GM18498 (cell line): ENCODE results near the gene RBMS3.
"Not testable (repeated sequence)": the region's sequence is repeated elsewhere in the genome, so short reads cannot be mapped to it uniquely, and the experiment has no call there.

Experiments used
- ATAC-seq: cut with Tn5 transposase; IDR thresholded peaks from one replicate; pipeline ENCODE4 v1.9.1; 2021; ENCODE audit warnings: mild to moderate bottlenecking, moderate library complexity; ENCODE audit not compliant: unreplicated experiment

The RBMS3 gene

DNA sequence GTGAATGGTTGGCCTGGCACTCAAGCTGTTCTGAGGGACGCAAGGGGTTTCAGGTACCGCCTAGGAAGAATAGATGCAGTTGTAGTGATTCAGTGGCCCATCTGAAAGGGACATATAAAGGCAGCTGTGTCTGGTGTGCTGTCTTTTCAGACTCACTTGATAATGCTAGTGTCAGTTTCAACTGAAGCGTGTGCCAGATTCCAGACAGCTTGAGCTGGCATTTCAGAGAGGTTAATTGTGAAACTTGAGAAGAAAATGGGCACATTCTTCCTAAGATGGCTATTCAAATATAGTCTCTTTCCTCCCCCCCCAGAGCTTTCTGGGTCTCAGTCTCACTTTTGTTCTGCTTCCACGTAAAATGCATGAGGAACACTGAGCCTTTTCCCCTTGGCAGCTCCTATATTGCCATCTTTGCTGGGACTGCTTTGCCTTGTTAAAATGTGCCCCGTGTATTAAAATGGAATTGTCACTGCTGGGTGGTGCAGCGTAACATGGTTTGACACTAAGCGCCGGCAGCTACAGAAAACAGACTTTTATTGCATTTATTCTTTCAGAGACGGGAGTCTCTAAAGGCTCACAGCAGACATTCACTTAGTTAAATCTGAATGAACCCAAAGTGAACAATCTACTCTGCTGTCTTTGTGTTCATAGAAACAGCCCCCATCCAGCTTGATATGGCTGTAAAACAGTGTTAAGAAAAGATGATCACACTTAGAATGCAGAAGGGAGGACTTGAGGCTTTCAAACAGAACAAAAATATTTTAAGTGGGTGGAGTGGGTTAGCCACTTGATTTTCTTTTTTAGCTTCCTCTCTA, 478.7 kb downstream of the RBMS3 start:
- no peak for ATAC-seq

DNA sequence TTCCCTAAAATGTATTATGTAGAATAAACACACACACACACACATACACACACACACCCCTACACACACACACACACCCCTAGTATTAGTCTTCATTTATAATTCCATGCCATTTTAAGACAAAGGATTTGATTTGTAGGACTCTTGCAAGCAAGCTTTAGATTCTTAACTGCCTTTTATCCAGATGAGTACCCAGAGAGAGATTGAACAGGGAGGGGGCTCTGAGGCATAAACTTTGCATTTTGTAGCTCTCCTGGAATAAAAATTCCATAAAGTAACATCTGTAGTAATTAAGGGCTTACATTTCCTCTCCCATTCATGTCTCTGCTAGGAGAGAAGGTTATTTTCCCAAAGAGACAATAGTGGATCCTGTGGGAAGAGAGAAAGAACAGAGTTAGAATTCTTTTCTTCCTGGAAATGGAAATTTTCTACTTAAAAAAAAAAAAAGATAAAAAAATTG, 479.4 kb downstream of the RBMS3 start:
- ATAC-seq = no peak

DNA sequence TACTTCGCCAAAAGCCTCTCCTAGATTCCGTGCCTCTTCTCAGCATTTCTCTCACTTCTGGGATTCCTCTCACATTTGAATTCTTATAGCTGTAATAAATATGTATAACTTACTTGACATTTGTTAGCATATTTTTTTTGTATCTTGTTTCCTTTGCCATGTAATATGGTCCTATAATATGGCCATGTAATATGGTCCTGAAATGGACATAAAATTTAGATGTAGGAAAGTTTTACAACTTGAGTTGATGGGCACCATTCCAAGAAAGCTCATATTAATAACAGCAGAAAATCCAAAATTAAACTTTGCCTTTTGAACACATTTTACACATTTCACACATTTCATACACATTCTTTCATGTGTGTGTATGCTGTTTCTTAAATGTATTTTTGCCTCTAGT, 480.6 kb downstream of the RBMS3 start:
- ATAC-seq = no peak

DNA sequence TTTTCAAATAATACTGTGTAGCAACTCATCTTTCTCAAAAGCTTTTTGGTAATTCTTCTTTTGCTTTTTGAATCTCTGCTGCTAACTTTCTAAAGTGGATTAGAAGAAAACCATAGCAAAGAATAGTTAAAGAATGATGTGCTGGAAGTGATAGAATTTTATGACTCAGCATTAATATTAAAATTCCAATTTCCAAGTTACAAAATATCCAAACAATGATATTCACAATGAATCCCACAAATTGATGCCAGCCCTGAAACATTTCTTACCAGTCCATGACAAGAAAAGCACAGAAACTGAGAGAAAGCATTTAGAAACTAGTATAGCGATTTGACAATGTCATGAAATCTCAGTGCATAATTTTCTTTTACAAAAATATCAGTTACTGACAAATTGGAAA, 482.2 kb downstream of the RBMS3 start:
- no peak for ATAC-seq

DNA sequence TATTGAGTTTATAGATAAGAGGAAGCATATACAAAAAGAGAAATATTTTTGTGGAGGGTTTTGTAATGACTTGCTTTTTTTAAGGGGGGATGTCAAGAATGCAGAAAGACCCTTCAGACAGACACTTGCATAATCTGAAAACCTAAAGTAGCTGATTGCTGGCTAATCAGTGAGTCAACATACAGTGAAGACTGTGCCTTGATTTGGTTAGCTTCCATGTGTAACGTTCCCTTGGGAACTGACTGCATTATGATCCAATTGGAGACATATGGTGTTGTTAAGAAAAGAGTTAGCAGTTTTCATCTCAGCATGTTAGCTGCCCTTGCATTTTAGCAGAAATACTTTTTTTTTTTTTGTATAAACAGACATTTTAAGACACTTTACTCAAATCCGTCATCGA, 483.2 kb downstream of the RBMS3 start:
- ATAC-seq = no peak

DNA sequence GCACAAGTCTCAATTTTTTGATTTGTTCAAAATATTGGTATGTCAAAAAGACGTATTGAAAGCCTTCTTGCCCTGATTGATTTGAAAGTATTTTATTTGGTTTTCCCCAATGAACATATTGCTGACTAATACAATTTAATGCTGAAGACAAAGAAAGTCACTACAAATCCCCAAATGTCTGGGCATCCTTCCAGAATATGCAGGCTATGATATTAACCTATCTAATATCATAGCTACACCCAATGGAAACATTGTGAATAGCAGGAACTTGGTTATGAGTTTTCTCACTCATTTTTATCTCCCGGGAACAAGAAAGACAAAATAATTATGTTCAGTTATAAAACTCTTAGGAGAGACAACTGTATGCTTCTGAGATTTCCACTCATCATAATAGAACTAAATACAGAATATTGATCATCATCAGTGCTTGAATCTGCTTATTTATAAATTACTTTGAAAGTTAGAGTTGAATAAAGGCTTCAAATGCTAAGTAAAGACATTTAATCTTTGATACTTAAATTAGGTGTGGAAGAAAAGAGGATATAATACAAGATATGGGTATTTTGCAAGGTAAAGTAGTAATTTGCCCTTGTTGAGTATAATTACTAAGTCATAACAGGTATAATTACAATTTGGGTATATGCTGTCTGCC, 483.9 kb downstream of the RBMS3 start:
- ATAC-seq = no peak

DNA sequence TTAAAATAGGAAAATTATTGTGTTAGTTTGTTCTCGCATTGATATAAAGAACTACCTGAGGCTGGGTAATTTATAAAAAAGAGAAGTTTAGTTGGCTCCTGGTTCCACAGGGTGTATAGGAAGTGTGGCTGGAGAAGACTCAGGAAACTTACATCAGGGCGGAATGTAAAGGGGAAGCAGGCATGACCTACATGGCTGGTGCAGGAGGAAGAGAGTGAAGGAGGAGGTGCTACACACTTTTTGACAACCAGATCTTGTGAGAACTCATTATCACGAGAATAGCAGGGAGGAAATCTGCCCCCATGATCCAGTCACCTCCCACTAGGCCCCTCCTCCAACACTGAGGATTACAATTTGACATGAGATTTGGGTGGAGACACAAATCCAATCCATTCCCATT, 490.7 kb downstream of the RBMS3 start:
- ATAC-seq = no peak

DNA sequence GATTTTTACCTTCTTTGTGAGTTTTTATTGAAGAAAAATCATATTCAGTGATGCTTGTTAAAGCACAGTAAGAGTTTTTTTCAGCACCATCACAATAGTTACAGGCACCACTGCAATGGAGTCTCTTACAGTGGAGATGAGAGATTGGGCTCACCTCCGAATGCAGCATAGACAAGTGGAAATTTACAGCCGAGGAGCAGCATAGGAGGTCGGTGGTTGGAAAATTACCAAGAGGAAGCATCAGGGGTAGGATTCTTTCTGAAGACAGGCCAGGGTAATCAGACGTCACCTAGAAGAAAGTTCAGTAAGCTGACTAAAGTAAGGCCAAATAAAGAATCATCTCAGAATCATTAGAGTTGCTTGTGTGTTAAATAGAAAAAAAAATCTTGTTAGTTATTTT, 491.6 kb downstream of the RBMS3 start:
- no peak for ATAC-seq

DNA sequence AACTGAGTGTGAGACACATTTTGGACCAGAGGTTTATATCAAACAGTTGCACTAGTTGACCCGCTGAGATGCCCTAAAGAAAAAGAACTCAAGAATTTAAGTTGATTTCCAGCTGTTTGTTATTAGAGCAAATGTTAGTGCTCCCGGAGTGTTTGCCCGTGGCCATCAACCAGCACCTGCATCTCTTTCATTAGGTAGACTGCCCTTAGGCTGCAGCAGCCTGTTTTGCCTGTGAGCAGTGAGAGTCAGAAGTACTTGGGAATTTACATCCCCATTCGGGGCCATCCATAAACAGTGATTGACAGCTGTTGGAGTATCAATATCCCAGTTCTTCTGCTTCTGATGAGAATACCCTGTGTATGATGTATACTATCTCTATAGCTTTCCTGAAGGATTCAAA, 492.6 kb downstream of the RBMS3 start:
- no peak for ATAC-seq

DNA sequence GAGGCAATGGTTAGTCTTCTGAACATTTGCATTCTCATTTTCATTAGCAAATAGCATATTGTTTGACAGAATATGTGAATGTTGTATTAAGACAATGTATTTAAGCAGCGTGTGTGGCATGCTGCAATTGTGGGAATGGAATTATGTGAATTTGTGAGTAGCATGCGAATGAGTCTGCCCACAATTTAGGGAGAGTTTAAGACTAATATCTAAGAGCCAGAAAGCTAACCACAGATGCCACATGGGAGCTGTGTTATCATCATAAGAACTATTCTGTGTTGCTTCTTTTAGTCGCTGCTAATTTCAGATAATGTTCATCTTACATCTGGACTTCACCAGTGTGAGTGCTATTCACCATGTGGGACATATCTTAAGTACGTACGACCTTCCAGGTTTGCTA, 494.5 kb downstream of the RBMS3 start:
- ATAC-seq = no peak

DNA sequence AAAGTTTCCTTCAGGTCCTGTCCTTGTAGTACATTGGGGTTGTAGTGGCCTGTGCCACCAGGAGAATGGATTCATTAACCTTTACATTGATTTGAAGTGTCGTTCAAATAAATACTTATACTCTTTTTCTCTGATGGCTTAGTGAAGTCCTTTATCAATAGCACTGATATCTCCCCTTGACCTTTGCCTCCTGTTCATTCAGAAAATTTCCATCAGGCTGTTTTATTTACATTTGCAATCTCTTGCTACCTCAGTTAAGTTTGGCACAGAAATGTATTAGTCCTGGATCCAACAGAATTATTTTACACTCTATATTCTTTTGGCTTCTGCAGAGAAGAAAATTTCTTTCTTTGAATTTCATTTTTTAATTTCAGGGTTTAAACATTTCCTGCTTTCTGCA, 497.0 kb downstream of the RBMS3 start:
- ATAC-seq = no peak

DNA sequence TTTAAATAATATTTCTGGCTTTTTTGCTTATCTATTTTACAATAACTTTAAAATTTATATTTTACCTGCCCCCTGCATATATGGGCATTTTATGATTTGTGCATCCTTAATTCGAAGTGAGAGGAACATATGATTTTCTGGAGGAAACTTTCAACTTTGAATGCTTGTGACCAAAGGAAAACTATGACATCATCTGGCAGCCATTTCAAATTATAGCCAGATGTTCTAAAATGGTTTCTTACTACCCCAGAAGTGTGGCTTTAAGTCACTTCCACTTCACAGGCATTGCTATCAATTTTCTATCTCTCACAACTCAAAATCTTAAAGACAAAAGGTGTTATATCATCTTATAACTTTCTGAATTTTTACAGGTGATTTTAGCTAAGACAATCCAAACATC, 508.8 kb downstream of the RBMS3 start:
- no peak for ATAC-seq

DNA sequence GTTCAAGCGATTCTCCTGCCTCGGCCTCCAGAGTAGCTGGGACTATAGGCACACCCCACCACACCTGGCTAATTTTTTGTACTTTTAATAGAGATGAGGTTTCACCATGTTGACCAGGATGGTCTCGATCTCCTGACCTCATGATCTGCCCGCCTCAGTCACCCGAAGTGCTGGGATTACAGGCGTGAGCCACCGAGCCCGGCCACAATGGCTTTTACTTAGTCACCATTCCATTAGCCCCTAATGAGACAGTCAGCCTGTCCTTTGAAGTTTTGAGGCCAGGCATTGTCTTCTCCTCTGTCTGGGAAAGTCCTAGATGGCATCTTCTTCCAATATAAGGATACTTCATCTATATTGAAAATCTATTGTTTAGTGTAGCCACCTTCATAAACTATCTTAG, 515.9 kb downstream of the RBMS3 start:
- ATAC-seq = no peak

DNA sequence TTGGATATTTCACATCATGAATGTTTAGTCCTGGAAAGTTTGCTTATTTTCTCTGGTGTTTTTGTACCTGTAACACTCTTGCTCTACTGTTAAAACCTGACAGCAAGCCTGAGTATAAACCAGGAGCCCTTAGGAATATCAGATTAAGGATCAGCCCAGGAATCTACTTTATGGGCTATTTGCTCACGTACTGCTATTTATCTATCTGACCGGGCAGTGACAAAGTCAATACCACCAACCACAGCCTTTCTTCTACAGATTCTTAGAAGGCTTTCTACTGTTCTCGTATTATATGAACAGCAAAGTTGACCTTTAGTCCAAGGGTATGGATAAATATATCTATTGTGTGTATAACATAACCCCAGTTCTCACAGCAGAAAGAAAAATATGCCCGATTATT, 521.2 kb downstream of the RBMS3 start:
- no peak for ATAC-seq

DNA sequence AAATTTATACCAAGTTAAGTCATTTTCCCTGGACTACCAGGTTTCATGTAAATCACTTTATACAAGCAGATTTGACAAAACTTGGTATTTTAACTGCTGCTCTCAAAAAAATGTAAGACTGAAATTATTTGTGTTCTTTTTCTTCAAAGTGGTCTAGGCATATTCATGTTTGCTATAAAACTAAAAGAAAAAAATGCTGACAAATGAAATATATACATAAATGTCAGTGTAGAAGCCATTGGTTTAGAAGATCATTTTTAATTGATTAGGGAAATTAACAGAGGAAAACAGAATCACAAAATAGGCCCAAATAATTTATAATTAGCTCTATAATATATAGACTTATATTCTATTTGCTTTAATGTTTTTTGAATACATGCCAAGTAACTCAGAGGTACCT, 523.2 kb downstream of the RBMS3 start:
- no peak for ATAC-seq

DNA sequence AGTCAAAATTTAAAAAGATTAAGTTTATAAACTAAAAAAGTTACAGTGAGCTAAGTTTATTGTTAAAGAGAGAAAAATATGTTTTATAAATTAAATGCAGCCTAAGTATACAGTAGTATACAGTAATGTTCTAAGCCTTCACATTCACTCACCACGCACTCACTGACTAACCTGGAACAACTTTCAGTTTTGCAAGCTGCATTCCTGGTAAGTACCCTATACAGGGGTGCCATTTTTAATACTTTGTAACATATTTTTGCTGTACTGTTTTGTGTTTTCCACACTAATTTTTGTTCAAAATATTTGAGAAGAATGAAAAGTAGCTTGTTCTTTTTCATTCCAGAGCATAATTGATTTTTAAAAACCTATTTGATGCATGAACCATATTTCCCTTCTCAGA, 524.9 kb downstream of the RBMS3 start:
- no peak for ATAC-seq

DNA sequence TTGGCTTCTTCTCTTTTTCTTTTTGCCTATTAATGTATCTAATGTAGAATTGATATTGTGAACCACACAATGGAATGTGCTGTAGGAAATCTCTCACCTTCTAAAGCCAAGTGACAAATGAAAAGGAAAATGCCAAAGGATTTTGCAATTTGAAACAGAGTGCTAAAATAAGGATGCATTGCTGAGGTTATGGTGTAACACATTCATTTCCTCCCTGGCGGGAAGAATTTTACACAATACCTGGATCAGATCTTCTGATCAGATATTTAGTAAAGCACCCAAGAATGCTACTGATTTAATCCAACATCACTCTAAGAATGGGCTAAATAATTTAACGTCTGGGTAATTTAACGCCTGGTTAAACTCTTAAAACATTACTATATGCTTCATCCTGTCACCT, 527.5 kb downstream of the RBMS3 start:
- ATAC-seq = not testable (repeated sequence)

DNA sequence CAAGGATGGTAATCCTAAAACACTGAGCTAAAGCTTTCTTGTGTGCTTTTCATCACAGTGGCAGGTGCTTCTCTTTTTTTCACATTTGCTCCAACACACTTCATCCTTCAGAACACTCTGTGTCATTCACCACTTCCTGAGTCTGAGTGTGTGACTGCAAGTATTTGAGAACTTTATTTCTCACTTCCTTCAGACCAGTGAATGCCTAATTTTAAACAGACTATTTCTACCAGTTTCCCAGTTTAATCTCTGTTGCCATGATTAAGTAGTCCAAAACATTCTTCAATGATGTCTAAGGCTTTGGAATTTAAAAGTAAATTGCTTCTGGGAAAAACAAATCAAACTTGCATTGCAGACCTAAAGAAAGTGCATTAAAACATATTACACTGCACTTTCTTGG, 541.2 kb downstream of the RBMS3 start:
- ATAC-seq = no peak

DNA sequence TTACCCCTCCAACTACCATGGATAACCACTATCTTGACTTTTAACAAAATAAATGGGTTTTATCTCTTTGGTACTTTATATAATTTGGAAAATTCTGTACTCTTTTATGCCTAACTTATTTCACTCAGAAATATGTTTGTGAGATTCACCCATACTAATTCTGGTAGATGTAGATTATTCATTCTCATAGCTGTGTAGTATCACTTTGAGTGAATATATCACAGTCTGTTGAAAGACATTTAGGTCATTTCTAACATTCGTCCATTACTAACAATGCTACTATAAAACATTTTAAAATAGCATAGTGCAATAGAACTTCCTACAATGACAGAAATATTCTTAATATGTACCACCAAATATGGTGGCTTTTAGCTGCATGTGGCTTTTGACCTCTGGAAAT, 542.4 kb downstream of the RBMS3 start:
- no peak for ATAC-seq

DNA sequence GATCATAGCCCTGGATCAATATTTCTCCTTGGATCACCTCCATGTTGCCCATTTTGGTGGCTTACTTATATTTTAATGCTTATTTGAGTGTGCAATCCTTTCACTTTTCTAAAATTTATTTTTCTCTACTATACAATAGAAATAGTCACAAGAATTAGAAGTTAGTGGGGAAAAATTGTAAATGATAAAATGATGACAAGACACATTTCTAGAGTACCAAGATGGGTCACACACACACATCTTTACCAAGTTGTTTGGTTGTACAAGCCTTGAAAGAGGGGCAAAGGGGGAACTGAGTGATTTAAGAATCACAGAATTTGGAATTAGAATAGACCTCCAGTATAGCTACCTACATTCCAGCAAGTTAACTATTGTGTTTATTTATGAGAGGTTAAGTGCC, 545.8 kb downstream of the RBMS3 start:
- ATAC-seq = no peak

DNA sequence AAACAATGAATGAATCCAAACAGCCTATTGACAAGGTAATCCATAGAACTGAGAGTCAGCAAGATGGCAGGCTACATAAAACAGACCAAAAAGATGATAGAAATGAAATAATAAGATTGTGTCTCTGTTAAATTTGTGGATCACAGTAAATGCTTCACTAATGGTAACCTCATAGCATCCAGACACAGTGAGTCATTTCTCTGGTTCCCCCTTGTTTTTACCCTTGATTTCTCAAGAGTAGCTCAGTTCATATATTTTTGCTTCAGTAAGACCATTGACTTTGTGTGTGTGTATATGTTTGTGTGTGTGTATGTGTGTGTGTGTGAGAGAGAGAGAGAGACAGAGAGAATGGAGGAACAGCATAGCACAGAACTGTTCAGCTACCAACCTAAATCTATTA, 546.9 kb downstream of the RBMS3 start:
- no peak for ATAC-seq

DNA sequence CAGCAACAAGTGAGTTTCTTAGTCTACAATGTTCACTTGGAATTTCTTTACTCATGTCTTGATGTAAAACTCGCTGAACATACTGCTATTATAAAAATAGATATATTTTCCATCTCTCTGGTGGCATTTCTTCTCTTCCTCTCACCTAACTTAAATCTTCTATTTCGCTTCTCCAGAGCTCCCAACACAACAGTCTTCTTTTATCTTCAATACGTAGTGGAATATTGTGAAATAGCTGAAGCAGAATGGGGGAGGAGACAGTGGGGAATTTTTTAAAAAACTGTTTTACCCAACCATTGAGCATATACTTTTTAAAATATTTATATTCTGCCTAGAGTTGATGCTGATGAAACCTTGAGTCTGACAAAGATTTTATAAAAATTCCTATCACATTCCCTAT, 548.5 kb downstream of the RBMS3 start:
- ATAC-seq = no peak

DNA sequence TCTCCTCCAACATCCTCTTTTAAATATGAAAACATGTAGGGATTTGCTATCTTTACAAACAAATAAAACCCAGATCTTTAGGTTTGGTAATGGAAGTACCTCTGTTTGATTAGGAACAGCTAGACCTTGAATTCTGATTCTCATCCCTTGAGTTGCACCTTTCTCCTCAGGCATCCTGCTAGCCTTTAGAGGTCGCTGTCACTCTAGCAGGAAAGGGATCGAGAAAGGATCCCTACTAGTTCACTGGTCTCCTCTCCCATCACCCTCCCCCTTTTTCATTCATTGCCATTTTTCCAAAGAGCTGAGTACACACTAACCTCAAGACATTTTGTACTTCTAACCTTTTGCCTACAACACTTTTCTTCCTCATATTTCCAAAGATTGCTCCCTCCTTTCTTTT, 569.8 kb downstream of the RBMS3 start:
- ATAC-seq = no peak
